Endothelial cell of umbilical vein (primary cell): Measurements from ENCODE around the gene CLN6. TPM values are rescaled to one million over a fixed set of nuclear protein-coding genes. Genes with fewer than 3 reads are reported as not detected.

Source experiments
- BruUV-seq: library from RNA; stranded (reverse); fragments of 400-500 nt; replicated peaks from 2 replicates; lab custom pipeline; 2021; lab: Mats Ljungman, UMichigan
- CTCF ChIA-PET: fragments of 300-600, 350-600 bp; sonication (Branson Sonifier 250); formaldehyde crosslinking; loops from one replicate; lab custom pipeline; 2021; ENCODE audit warnings: antibody characterized with exemption, inconsistent platforms; lab: Charles Lee
- POLR2A ChIA-PET: fragments of 300-600, 350-600 bp; sonication (Branson Sonifier 250); formaldehyde crosslinking; loops from one replicate; lab custom pipeline; 2021; ENCODE audit warnings: antibody characterized with exemption, inconsistent platforms; lab: Charles Lee
- DNase-seq: peaks from one replicate; pipeline ENCODE4 v3.0.0-alpha.2; 2011; ENCODE audit warnings: low read depth, low spot score
- FAIRE-seq: peaks from 2 replicates; lab custom pipeline; 2011; peaks lifted over from hg19 to GRCh38; lab: Jason Lieb, UNC
- H2AFZ ChIP-seq: 2 replicates; pipeline ENCODE4 v1.6.0; 2012; ENCODE audit warnings: low read depth, low read length, control low read depth, inconsistent platforms
- H3K27ac ChIP-seq: 2 replicates; pipeline ENCODE4 v1.5.1; 2011; ENCODE audit warnings: low read depth, mild to moderate bottlenecking, control low read depth, low read length, moderate library complexity; ENCODE audit not compliant: insufficient read depth
- H3K27me3 ChIP-seq, 2 experiments: 2 replicates each; pipeline versions ENCODE4 v1.6.0 to v1.6.1; 2011; ENCODE audit warnings: low read length in 2 of 2, mixed read lengths in 1 of 2; ENCODE audit not compliant: control insufficient read depth in 2 of 2, insufficient read depth in 2 of 2
- H3K36me3 ChIP-seq, 2 experiments: 2 replicates in 1 of 2; 3 replicates in 1 of 2; pipeline ENCODE4 v1.5.1; 2011; ENCODE audit warnings: low read length in 2 of 2, mild to moderate bottlenecking in 1 of 2, moderate library complexity in 1 of 2; ENCODE audit not compliant: control insufficient read depth in 2 of 2, insufficient read depth in 2 of 2; ENCODE audit errors: extremely low read depth in 1 of 2
- H3K4me1 ChIP-seq: 3 replicates; pipeline ENCODE4 v1.5.1; 2011; ENCODE audit warnings: mild to moderate bottlenecking, low read length; ENCODE audit not compliant: control insufficient read depth, insufficient read depth; ENCODE audit errors: extremely low read depth
- H3K4me2 ChIP-seq: 2 replicates; pipeline ENCODE4 v1.6.1; 2011; ENCODE audit warnings: low read length, control low read depth, mixed read lengths; ENCODE audit not compliant: insufficient read depth
- H3K4me3 ChIP-seq, 3 experiments: fragments of 200-600 bp in 1 of 3; sonication (generic), shearing (Covaris generic) in 1 of 3; replicated peaks in 1 of 3; 2 replicates each; pipeline ENCODE4 v1.5.1; 2011 to 2016; ENCODE audit warnings: control low read depth in 3 of 3, low read length in 3 of 3, mild to moderate bottlenecking in 2 of 3, inconsistent platforms in 1 of 3, low read depth in 1 of 3, moderate library complexity in 1 of 3; ENCODE audit not compliant: insufficient read depth in 1 of 3
- H3K79me2 ChIP-seq: 2 replicates; pipeline ENCODE4 v1.6.0; 2012; ENCODE audit warnings: low read length, inconsistent platforms; ENCODE audit not compliant: control insufficient read depth, insufficient read depth
- H3K9ac ChIP-seq: replicated peaks from 2 replicates; pipeline ENCODE3; 2011; ENCODE audit warnings: low read length, control low read depth; ENCODE audit not compliant: insufficient read depth; ENCODE audit errors: extremely low read depth
- H3K9me1 ChIP-seq: replicated peaks from 3 replicates; pipeline ENCODE4 v1.6.0; 2011; ENCODE audit warnings: mild to moderate bottlenecking, low read length; ENCODE audit not compliant: control insufficient read depth, insufficient read depth; ENCODE audit errors: extremely low read depth
- H3K9me3 ChIP-seq: replicated peaks from 2 replicates; pipeline ENCODE4 v1.5.1; 2012; ENCODE audit warnings: low read length, inconsistent platforms; ENCODE audit not compliant: control insufficient read depth, insufficient read depth
- H4K20me1 ChIP-seq: replicated peaks from 2 replicates; pipeline ENCODE3; 2011; ENCODE audit warnings: mild to moderate bottlenecking, low read length; ENCODE audit not compliant: control insufficient read depth, insufficient read depth; ENCODE audit errors: extremely low read depth
- CTCF ChIP-seq, 2 donors: IDR thresholded peaks; 1 replicate in 1 of 2; 2 replicates in 1 of 2; pipeline ENCODE4 v1.5.1; 2011; ENCODE audit warnings: low read length in 2 of 2, mild to moderate bottlenecking in 2 of 2, moderate library complexity in 2 of 2, control low read depth in 1 of 2, inconsistent platforms in 1 of 2, low read depth in 1 of 2; ENCODE audit not compliant: insufficient read depth in 1 of 2; ENCODE audit errors: extremely low read depth in 1 of 2
- EZH2 ChIP-seq: IDR thresholded peaks from 2 replicates; pipeline ENCODE4 v1.6.1; 2012; ENCODE audit warnings: borderline replicate concordance, low read depth, mild to moderate bottlenecking, moderate library complexity, low read length, inconsistent platforms; ENCODE audit not compliant: severe bottlenecking
- MAX ChIP-seq: IDR thresholded peaks from 2 replicates; pipeline ENCODE4 v1.6.1; 2011; ENCODE audit not compliant: insufficient read depth, insufficient read length
- POLR2A ChIP-seq: IDR thresholded peaks from 2 replicates; pipeline ENCODE4 v1.6.1; 2012; ENCODE audit warnings: low read depth, mild to moderate bottlenecking, control low read depth, low read length
- POLR2AphosphoS5 ChIP-seq: IDR thresholded peaks from 2 replicates; pipeline ENCODE4 v1.6.1; 2012; ENCODE audit warnings: low read depth, mild to moderate bottlenecking, control low read depth, low read length, moderate library complexity; ENCODE audit not compliant: insufficient read depth
- dilution Hi-C: fragments of 300-500 bp; cut with MboI; formaldehyde crosslinking; loops from one replicate; pipeline ENCODE4 v1.15.0; 2019; ENCODE audit warnings: low sequenced_read_pairs; ENCODE audit not compliant: extremely low pct_ligation_motif_present
- intact Hi-C: fragments of 100-400 bp; cut with micrococcal nuclease; formaldehyde crosslinking; loops from one replicate; pipeline ENCODE4 v1.10.0; 2022
- polyA plus RNA-seq, 4 experiments: library from polyadenylated mRNA; depleted of rRNA in 3 of 4; stranded (reverse) in 3 of 4; unstranded in 1 of 4; fragments of >200 nt; gene quantifications; 2 replicates each; pipeline versions ENCODE4 v1.2.1 to v1.2.3, GENCODE V29; 2011 to 2012; ENCODE audit warnings: missing spikeins in 1 of 4
- total RNA-seq: library from RNA; stranded (reverse); gene quantifications from 2 replicates; pipeline ENCODE4 v1.2.3, GENCODE V29; 2021

The CLN6 gene
- total and polyA plus RNA-seq, 2 donors (not counting 3 experiments of a cell fraction or from before 2014, with no cell fraction given): 53.9 to 75.5 TPM

- Histone ChIP-seq H3K4me2 (peak overlapping the region; percentile 85), H3K27ac (no peak overlapping the region)
- DNase-seq: peak; percentile 76
Measured at GRCh38 chr15:68256675-68257450, 27.3 kb upstream of the CLN6 start.

GRCh38 chr15:68252925-68253534 lies 23.5 kb upstream of the CLN6 start:
- intact Hi-C loops: loop anchor here (1.0 to 5.0 kb wide), 4 partner anchors 53 to 422 kb away; no protein-coding TSS in a partner anchor
- POLR2A ChIA-PET: interaction anchor here (0.6 to 1.1 kb wide), 3 partner anchors 24 to 53 kb away, joined by 3 to 4 read pairs (median 4); partner anchors contain the start of gene FEM1B
- no TSS peak for BruUV-seq

More at GRCh38 chr15:68256675-68257450, 27.3 kb upstream of the CLN6 start:
- dilution Hi-C loops (no loop called here), intact Hi-C loops (no loop called here)
- peaks cover 8 to 12% of the 10 kb centered on the region in 2 experiments for H3K27me3 ChIP-seq
- no peaks in the 10 kb centered on the region for H4K20me1 ChIP-seq
- peaks cover 5% of the 10 kb centered on the region for H3K4me1 ChIP-seq
- H3K9me3 ChIP-seq: no peaks in the 10 kb centered on the region
- POLR2A ChIA-PET: interaction anchor here (1.0 kb wide), 1 partner anchor 20 kb away, joined by 4 read pairs; the partner anchor contains the start of gene FEM1B
- no TSS peak for BruUV-seq
- TF ChIP-seq POLR2AphosphoS5 (peak; percentile 62), MAX (no peak), EZH2 (no peak), POLR2A (no peak)
- H2AFZ ChIP-seq: peak overlapping the region; percentile 99
- H3K36me3 ChIP-seq: no peaks in the 10 kb centered on the region
- peak; percentile 90 for FAIRE-seq
- no peaks in the 10 kb centered on the region for H3K79me2 ChIP-seq
- peak overlapping the region; percentile 31 for H3K9ac ChIP-seq
- CTCF ChIA-PET: interaction anchor here (1.2 to 1.3 kb wide), 5 partner anchors 9 to 417 kb away, joined by 3 to 11 read pairs (median 5); partner anchors contain the start of gene FEM1B
- no peaks in the 10 kb centered on the region for H3K9me1 ChIP-seq
- peak overlapping the region; percentile 0 to 54 (median 47) for H3K4me3 ChIP-seq

More at GRCh38 chr15:68252925-68253534, 23.5 kb upstream of the CLN6 start:
- H3K9ac ChIP-seq: no peak overlapping the region
- dilution Hi-C loops: no loop called here
- H3K9me1 ChIP-seq: no peaks in the 10 kb centered on the region
- no peak overlapping the region for H2AFZ ChIP-seq
- peaks cover 7 to 10% of the 10 kb centered on the region in 2 experiments for H3K27me3 ChIP-seq
- no peak overlapping the region for H3K27ac ChIP-seq
- no peaks in the 10 kb centered on the region for H3K9me3 ChIP-seq
- peak; percentile 80 for DNase-seq
- no peaks in the 10 kb centered on the region for H3K79me2 ChIP-seq
- H3K4me1 ChIP-seq: peaks cover 5% of the 10 kb centered on the region
- no peaks in the 10 kb centered on the region for H4K20me1 ChIP-seq
- FAIRE-seq: peak; percentile 70
- H3K36me3 ChIP-seq: no peaks in the 10 kb centered on the region
- H3K4me3 ChIP-seq: no peak overlapping the region
- CTCF ChIA-PET: interaction anchor here (0.5 to 5.5 kb wide), 70 partner anchors 8 to 1141 kb away, joined by 3 to 233 read pairs (median 4); partner anchors contain the start of genes CLN6 and FEM1B
- no peak overlapping the region for H3K4me2 ChIP-seq
- TF ChIP-seq POLR2A (no peak), CTCF (IDR thresholded peaks at IDR 0.05; ENCODE audit: extremely low read depth in 1 of 2, insufficient read depth in 1 of 2, low read depth in 1 of 2, low read length in 2 of 2) (peak; percentile 64 to 66)
